HFFc6 (cell line): Measurements from ENCODE around the gene YWHAQ. TPM values are rescaled to one million over a fixed set of nuclear protein-coding genes. Genes with fewer than 3 reads are reported as not detected.

Source experiments
- DNase-seq: peaks from one replicate; pipeline ENCODE4 v3.0.0-alpha.2; 2018
- H3K27ac Mint-ChIP-seq: 2 replicates; pipeline ENCODE4 v1.8.0; 2020; ENCODE audit warnings: mild to moderate bottlenecking, mixed read lengths
- H3K27me3 Mint-ChIP-seq: 2 replicates; pipeline ENCODE4 v1.8.0; 2021; ENCODE audit warnings: mild to moderate bottlenecking, moderate library complexity, mixed read lengths; ENCODE audit not compliant: insufficient read depth
- H3K36me3 Mint-ChIP-seq: 2 replicates; pipeline ENCODE4 v1.8.0; 2021; ENCODE audit warnings: low read depth, mixed read lengths
- H3K4me1 Mint-ChIP-seq: 2 replicates; pipeline ENCODE4 v1.8.0; 2020; ENCODE audit warnings: low read depth, mixed read lengths
- H3K4me3 Mint-ChIP-seq: 2 replicates; pipeline ENCODE4 v1.8.0; 2020; ENCODE audit warnings: mild to moderate bottlenecking, moderate library complexity, mixed read lengths
- H3K9me3 Mint-ChIP-seq: 2 replicates; pipeline ENCODE4 v1.8.0; 2020; ENCODE audit warnings: mild to moderate bottlenecking, mixed read lengths
- CTCF ChIP-seq: fragments of 200-600 bp; sonication (generic); IDR thresholded peaks from 2 replicates; pipeline ENCODE4 v1.5.0; 2021; ENCODE audit warnings: antibody characterized with exemption, mild to moderate bottlenecking
- total RNA-seq, 6 experiments: library from RNA; stranded (reverse); fragmentation: NEBNext Ultra II Directional; extraction: Animal tissue kit (Norgen Biotek cat#: 25700); gene quantifications; 2 replicates in 1 of 6; 3 replicates in 5 of 6; pipeline ENCODE4 v1.2.3, GENCODE V29; 2021

Gene YWHAQ
- total RNA-seq, 6 experiments from 2014 or later: 461 to 607 (median 548) TPM

GRCh38 chr2:9644603-9645002, 13.8 kb upstream of the YWHAQ start:
- Mint-ChIP-seq H3K27me3 (peaks cover 4% of the 10 kb centered on the region), H3K36me3 (no peaks in the 10 kb centered on the region), H3K27ac (no peak overlapping the region), H3K4me3 (no peak overlapping the region), H3K9me3 (no peaks in the 10 kb centered on the region), H3K4me1 (peaks cover 18% of the 10 kb centered on the region)
- no peak for TF ChIP-seq CTCF
- DNase-seq: no peak

GRCh38 chr2:9644021-9644420, 13.2 kb upstream of the YWHAQ start:
- TF ChIP-seq CTCF: no peak
- Mint-ChIP-seq H3K36me3 (no peaks in the 10 kb centered on the region), H3K27ac (no peak overlapping the region), H3K4me3 (no peak overlapping the region), H3K4me1 (peaks cover 24% of the 10 kb centered on the region), H3K27me3 (peaks cover 3% of the 10 kb centered on the region), H3K9me3 (no peaks in the 10 kb centered on the region)
- DNase-seq: no peak

GRCh38 chr2:9641641-9642040, 10.8 kb upstream of the YWHAQ start:
- peaks cover 47% of the 10 kb centered on the region for H3K4me1 Mint-ChIP-seq
- H3K9me3 Mint-ChIP-seq: no peaks in the 10 kb centered on the region

GRCh38 chr2:9640403-9641104, 9.8 kb upstream of the YWHAQ start:
- no peaks in the 10 kb centered on the region for H3K9me3 Mint-ChIP-seq
- no peak for DNase-seq
- peaks cover 2% of the 10 kb centered on the region for H3K27me3 Mint-ChIP-seq
- peaks cover 54% of the 10 kb centered on the region for H3K4me1 Mint-ChIP-seq
- TF ChIP-seq CTCF: no peak
- H3K27ac Mint-ChIP-seq: no peak overlapping the region
- no peaks in the 10 kb centered on the region for H3K36me3 Mint-ChIP-seq
- no peak overlapping the region for H3K4me3 Mint-ChIP-seq

More at GRCh38 chr2:9641641-9642040, 10.8 kb upstream of the YWHAQ start:
- no peaks in the 10 kb centered on the region for H3K36me3 Mint-ChIP-seq
- H3K4me3 Mint-ChIP-seq: no peak overlapping the region
- no peak for TF ChIP-seq CTCF
- peaks cover 2% of the 10 kb centered on the region for H3K27me3 Mint-ChIP-seq
- DNase-seq: no peak
- H3K27ac Mint-ChIP-seq: no peak overlapping the region

- Mint-ChIP-seq H3K27me3 (peaks cover 2% of the 10 kb centered on the region), H3K36me3 (no peaks in the 10 kb centered on the region), H3K4me3 (no peak overlapping the region), H3K27ac (no peak overlapping the region), H3K9me3 (no peaks in the 10 kb centered on the region), H3K4me1 (peaks cover 54% of the 10 kb centered on the region)
- TF ChIP-seq CTCF: no peak
- no peak for DNase-seq
Measured at GRCh38 chr2:9639740-9640343, 9.0 kb upstream of the YWHAQ start.
